SH-SY5Y (cell line): Measurements from ENCODE around the gene POLE.

ENCODE experiments used
- GATA2 ChIP-seq: IDR thresholded peaks from 2 replicates; pipeline ENCODE4 v1.6.1; 2011; ENCODE audit warnings: mild to moderate bottlenecking, low read depth, low read length
- GATA3 ChIP-seq: IDR thresholded peaks from 2 replicates; pipeline ENCODE4 v1.6.1; 2011; ENCODE audit warnings: low read depth, mild to moderate bottlenecking, low read length, moderate library complexity

GRCh38 chr12:132727091-132727794 is 40.1 kb upstream of the POLE start:
- TF ChIP-seq GATA2 (no peak), GATA3 (no peak)
